Astrocyte of the spinal cord (primary cell): ENCODE measurements around the gene CRELD2.

ENCODE experiments used
- DNase-seq: peaks from one replicate; pipeline ENCODE4 v3.0.0; 2011; ENCODE audit warnings: low read depth, low spot score
- H3K4me3 ChIP-seq: 2 replicates; pipeline ENCODE4 v1.5.1; 2011; ENCODE audit warnings: low read depth, mild to moderate bottlenecking, low read length, moderate library complexity
- CTCF ChIP-seq: IDR thresholded peaks from 2 replicates; pipeline ENCODE4 v1.5.1; 2012; ENCODE audit warnings: low read depth, mild to moderate bottlenecking, low read length, inconsistent platforms
- in situ Hi-C: cut with HindIII; loops from 2 replicates; pipeline ENCODE4 v1.10.0; 2017; ENCODE audit warnings: low sequenced_read_pairs

Gene CRELD2

DNA sequence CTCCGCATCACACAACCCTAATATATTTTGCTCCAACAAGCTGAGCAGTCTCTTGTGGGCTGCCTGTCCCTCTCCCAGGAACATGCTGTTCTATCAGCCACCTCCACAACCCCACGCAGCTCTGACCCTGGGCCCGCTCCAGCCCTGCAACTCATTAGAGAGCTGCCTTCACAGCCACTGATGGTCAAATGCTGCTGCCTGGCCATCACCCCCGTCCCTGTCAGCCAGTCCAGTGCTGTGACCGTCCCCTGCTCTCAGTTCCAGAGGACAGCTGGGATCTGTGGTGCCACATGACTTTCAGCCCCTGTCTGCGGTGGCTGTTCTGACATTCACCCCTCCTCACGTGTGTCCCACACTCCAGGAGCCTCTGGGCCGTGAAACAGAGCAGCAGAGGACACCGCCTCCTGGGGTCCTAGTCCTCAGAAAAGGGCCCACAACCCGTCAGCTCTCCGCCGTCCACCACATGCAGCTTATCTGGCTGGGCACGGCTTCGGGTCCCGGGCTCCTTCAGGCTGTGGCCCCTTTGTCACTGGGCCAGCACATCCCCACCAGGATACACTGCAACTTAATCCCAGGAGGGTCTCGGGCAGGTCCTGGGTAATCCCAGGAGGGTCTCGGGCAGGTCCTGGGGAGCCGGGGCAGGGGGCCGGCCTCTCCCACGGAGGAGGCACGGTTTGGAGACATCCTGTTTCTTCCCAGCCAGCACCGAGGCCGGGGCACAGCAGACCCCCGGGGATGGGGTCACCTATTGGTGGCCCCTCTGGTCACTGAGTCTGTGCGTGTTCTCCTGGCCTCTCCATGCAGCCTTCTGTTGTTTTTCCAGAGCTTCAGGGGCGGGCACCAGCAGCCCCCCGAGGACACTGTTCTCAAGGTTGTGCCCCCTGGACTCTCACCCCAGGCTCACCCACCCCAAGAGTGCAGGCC, 15.1 kb downstream of the CRELD2 start:
- no peak for DNase-seq
- H3K4me3 ChIP-seq = no peak overlapping the region
- no peak for TF ChIP-seq CTCF
- in situ Hi-C loops = no loop called here

GRCh38 chr22:49934160-49934890, 15.9 kb downstream of the CRELD2 start:
- peak; percentile 29 for DNase-seq
- in situ Hi-C loops = no loop called here
- TF ChIP-seq CTCF = no peak
- peak overlapping the region; percentile 27 for H3K4me3 ChIP-seq

- TF ChIP-seq CTCF = no peak
- peak; percentile 40 for DNase-seq
- peak overlapping the region; percentile 27 for H3K4me3 ChIP-seq
- in situ Hi-C loops = no loop called here
Observed at GRCh38 chr22:49934891-49935557, 16.6 kb downstream of the CRELD2 start.

DNA sequence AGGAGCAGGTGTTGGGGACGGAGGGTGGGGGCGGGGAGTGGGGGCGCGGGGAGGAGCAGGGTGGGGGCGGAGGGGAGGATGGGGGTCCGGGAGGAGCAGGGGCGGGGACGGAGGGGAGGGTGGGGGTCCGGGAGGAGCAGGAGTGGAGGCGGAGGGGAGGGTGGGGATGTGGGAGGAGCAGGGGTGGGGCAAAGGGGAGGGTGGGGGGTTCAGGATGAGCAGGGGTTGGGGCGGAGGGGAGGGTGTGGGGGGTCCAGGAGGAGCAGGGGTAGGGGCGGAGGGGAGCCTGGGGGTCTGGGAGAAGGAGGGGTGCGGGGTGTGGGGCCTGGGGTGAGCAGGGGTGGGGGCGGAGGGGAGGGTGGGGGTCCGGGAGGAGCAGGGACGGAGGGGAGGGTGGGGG, 17.1 kb downstream of the CRELD2 start:
- no peak for TF ChIP-seq CTCF
- no peak for DNase-seq
- in situ Hi-C loops = no loop called here
- peak overlapping the region; percentile 5 for H3K4me3 ChIP-seq

- DNase-seq = peak; percentile 78
- TF ChIP-seq CTCF = no peak
- in situ Hi-C loops = no loop called here
- H3K4me3 ChIP-seq = peak overlapping the region; percentile 5
Observed at GRCh38 chr22:49936018-49936972, 17.9 kb downstream of the CRELD2 start.
